T-helper 9 cell (primary cell): ENCODE measurements around the gene ATG16L1.
A peak's percentile ranks its signal among the peaks of the same experiment; 100 is the strongest.

Experiments
- DNase-seq: peaks from one replicate; pipeline ENCODE4 v3.0.0-alpha.2; 2020

The ATG16L1 gene

DNA sequence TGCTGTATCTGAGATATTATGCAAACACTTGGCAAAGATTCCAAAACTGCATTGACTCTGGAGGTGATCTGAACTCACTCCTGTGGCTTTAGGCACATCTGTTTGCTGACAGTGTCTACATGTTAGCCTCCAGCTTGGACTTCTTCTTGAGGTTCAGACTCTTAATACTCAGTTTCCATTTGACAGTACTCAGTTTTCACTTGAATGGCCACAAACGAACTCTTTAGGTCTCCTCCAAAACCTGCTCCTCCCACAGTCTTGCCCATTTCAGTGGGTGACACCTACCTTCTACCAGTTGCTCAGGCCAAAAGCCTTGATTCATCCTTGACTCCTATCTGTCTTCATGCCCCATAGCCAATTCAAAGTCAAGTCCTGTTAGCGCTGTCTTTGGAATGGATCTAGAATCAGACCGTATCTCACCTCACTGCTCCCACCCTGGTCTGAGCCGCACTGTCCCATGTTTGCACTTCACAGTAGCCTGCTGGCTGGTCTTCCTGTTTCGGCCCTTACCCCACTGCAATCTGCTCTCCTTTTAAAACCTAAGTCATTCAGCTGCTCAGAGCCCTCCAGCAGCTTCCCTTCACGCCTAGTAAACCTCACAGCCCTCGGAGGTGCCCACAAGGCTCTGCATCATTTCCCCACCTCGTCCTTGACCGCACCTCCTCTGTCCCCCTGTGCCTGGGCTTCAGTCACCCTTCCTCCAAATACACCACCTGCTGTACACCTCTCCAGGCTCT is 10.5 kb downstream of the ATG16L1 start:
- DNase-seq = no peak

DNA sequence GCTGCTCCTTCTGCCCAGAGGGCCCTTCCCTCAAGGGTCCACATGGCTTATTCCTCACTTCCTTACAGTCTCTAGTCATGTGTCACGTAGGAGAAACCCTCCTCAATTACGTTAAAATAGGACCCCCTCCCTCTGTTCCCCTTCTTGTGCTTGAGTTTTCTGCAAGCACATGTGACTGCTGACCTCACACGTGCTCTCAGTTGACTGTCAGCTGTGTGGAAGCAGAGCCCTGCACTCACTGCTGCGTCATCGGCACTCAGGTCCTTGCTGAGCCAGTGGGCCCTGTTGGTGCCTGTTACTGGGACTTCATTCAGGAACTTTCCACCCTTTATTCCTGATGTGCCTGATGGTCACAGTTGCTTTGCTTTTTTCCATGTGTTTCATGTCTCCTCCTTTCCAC is 11.1 kb downstream of the ATG16L1 start:
- DNase-seq = no peak

DNA sequence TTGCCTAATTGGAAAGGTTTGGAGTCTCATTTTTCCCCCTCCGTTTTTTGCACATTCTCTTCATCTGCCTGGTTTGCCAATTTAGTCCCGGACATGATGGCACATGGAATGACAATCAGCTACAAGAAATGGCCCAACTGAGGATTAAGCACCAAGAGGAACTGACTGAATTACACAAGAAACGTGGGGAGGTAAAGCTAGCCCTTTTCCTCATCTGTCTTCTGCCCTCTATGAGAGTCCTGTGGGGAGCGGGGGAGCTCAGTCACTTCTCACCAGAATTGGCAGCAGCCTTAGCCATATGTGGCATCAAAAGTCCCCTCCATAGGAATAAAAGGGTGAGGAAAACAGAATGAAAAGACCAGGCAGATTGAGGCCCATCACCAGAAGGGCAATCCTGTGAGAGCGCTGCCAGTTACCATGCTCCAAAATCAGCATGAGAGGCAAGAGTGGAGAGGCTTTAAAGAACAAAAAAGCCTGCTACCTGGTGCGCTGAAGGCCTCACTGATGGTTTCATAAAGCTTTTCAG is 11.6 kb downstream of the ATG16L1 start:
- no peak for DNase-seq

DNA sequence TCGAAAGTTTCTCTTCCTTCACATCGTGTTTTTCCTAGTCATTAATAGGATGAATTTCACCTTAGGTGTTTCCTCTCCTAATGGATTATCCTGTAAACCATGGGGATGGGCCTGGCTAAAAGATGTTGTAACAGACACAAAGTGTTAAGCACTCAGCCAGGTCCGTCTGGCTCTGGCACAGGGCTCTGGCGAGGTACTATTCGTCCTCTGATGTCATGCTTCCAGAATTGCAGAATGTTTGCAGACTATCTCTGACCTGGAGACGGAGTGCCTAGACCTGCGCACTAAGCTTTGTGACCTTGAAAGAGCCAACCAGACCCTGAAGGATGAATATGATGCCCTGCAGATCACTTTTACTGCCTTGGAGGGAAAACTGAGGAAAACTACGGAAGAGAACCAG is 13.2 kb downstream of the ATG16L1 start:
- DNase-seq = no peak

DNA sequence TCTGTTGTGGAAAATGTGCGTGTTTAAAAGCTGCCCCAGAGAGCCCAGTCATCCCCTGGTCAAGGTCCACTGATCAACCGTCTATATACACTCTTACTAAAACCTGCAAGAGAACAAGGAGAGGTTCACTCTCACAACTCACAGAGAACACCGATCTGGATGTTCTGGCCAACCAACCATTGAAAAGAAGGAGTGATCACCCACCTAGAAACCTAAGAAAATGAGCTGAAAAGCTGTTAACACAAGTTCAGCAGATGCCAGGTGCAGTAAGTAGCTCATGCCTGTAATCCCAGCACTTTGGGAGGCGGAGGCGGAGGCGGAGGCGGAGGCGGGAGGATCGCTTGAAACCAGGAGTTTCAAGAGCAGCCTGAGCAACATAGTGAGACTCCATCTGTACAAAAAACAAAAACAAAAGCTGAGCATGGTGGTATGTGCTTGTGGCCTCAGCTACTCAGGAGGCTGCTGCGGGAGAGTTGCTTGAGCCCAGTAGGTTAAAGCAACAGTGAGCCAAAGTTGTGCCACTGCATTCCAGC is 14.5 kb downstream of the ATG16L1 start:
- no peak for DNase-seq

DNA sequence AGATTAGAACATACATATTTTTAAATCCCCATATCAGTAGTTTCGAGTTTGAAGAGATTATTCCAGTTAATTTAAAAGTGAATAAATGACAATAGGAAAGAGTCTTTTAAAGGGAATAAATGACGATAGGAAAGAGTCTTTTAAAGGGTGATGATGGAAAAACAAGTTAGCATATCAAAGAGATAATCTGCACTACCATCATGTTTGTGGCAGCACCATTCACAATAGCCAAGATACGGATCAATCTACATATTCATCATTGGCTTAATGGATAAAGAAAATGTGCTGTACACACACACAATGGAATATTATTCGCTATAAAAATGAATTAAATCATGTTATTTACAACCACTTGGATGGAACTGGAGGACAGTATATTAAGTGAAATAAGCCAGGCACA is 15.0 kb downstream of the ATG16L1 start:
- DNase-seq = no peak

DNA sequence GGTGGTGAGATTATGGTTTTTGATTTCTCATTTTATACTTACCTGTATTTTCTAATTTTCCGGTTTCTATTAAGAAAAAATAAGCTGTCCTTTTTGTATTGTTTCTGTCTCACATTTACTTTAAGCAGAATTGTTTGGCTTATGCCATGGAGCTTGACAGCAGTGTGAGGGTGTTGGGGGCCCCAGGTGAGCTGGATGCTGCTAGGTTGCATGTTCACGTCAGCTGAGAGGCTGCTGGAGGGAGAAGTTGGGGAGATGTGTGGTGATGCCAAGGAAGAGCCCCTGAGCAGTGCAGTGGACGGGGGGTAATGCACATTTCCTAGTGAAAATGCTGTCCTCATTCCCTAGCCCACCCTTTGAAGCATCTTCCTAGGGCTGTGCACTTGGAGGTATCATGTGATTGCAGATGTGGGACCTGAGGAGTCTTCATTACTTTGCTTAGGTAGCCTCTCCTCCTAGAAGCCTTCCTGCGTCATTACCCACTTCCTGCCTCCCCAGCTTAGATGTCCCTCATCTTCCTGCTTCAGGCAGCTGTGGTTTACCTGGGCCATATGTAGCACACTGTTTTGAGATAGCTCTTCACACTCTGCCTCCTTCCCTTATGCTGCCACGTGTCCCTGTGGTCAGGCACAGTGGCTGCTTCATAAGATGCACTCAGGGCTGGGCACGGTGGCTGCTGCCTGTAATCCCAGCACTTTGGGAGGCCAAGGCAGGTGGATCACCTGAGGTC is 16.2 kb downstream of the ATG16L1 start:
- peak; percentile 74 for DNase-seq

DNA sequence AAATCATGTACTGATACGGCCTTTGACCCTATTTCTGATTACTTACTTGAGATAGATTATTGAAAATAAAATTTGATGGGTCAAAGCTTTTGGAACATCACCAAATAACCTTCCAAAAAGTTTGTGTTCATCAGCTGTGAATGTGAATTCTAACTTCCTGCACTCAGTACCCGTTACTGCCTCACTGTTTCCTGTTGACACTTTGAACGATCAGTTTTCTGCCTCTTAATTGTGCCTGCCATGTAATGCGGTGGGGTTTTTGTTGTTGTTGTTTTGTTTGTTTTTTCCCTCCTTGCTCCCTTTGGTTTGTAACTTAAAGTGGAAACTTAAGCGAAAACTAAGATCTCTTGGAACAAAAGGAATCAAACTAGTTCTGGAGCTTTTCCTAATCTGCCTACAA is 18.9 kb downstream of the ATG16L1 start:
- DNase-seq = no peak

DNA sequence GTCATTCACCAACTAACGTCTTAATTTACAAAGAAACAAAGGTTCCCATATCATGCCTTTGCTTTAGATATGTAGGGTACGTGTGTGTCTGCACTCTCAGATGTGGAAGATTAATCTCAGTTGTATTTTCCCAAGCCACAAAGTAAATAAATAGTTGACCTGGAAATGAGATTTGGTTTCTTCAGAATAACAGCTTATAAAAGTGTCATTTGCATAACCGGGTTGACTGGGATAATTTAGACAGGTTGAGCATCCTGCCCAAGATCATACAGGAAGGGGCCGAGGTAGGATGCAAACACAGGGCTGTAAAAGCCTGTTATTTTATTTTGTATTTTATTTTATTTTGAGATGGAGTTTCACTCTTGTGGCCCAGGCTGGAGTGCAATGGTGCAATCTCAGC is 19.5 kb downstream of the ATG16L1 start:
- no peak for DNase-seq

DNA sequence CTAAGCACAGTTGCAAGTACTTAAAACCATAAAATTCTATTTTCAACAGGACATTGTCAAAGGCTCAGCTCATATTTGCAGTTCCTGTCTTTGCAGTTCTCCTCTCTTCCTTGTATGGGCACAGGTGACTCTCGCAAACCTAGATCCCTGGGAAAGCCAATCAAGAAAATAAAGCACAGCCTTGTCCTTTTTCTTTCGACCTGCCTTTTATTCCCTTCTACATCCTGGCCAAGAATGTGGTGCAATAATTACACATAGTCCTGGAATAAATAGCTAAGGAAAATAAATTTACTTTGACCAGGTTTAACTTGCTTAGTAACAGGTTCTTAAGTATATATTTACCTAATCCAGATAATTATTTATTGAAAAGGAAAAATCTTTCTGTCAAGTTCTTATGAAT is 20.2 kb downstream of the ATG16L1 start:
- DNase-seq = no peak

DNA sequence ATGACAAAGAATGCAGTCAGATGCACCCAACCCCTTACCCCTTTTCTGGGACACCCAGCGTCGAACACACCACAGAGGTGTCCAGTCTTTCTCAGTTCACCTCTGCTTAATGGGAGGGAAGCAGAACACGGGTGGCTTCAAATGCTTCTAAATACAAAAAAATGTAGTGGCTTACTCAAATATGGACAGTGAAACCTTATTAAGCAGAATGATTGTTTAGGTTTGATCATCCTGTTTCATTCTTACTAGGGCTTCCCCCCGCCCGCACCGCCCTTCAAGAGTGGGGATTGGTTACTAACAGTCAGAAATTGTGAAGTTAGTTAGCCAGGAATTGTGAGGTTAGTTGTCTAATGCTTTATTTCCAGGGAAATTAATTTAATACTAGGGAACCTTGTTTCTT is 21.6 kb downstream of the ATG16L1 start:
- DNase-seq = no peak

DNA sequence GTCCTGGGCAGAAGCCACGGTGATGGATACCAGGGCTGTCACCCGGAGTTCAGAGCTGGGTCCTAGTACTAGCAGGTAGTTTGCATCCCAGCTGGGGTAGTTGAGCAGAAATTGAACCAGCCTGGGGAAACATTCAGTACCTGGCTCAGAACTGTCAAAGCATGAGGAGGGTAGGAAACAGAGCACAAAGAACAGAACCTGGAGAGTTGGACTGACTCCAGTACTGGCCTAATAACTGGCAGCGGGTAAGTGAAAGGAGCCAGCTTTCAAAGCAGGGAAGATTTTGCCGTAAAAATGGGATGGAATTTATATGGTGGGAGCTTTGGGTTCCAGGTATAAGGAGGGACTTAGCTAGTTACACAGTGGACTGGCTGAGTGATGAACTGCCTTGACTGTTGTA is 23.8 kb downstream of the ATG16L1 start:
- no peak for DNase-seq

DNA sequence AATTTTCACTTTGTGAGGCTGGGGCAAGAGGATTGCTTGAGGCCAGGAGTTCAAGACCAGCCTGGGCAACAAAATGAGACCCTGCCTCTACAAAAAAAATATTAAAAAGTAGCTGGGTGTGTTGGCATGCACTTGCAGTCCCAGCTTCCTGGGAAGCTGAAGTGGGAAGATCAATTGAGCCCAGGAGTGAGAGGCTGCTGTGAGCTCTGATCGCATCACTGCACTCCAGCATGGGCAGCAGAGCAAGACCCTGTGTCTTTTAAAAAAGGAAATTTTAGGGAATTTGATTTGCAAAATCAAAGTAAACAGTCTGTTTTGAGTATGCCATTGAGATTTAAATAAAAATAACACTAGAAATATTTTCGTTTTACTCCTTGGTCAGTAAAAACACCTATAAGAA is 27.4 kb downstream of the ATG16L1 start:
- no peak for DNase-seq

DNA sequence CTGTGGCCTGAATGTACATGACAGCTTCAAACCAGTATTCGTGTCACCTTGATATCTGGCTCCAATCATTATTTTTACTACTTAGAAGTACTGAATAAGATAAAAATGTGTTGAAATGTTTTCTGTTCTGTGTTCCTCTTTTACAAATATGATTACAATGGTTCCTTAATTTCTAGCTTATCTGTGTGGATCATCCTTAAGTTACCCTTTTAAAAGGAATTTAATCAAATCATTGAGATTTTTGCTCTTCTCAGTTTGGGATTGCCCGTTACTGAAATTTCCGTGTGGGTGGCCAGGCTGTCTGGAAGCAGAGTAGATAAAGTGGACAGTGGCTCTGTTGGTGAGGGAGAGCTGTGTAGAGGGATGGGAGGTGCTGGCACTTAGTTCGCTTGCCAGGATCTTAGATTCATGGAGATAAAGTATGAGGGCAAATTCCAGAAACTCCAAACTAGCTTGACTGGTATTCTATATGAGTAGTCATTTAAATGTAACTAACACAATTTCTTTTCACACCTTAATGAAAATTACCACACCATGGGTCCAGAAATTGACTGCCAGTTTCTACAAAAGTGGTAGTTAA is 28.7 kb downstream of the ATG16L1 start:
- DNase-seq = no peak

DNA sequence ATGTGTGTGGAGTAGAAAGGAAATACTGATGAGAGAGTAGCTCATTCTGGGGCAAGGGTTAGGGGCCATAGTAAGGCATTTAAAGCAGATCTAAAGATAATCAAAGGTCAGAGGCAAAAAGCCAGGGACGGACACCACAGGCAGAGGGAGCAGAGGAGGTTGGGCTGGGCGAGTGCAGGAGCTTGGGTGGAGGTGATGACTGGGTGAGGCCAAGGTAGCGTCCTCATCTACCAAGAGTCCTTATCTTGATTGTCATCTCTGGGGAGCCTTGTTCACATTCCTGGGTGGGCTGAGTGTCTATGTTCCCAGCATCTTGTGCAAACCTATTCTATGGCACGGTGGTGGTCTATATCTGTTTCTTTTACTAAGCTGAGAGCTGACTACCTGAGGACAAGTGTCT is 30.1 kb downstream of the ATG16L1 start:
- no peak for DNase-seq

DNA sequence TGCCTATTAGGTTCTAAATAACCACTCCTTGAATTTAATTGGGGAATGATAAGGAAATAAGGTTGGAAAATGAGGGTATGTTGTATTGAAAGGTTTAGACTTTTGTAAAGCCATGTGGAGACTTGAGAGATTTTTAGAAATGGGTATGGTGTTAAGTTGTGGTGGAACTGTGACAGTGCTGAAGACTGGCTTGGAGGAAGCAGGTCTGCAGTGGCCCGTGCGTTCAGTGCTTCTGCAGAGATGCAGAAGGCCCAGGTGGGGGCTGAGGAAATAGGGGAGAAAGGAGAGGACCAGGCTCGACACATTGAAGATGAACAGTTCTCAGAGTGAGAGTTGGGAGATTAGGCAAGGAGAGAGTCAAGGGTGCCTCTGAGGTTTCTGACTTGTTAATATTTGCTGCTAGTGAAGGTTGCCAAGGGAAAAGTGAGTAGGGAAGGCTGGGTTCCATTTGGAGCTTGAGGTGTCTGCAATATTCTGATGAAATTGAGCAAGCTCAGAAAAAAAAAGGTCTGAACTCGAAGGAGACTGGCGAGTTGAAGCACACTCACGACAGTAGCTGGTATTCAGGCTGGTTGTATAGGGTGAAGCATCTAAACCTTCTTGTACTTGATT is 30.6 kb downstream of the ATG16L1 start:
- DNase-seq = no peak

DNA sequence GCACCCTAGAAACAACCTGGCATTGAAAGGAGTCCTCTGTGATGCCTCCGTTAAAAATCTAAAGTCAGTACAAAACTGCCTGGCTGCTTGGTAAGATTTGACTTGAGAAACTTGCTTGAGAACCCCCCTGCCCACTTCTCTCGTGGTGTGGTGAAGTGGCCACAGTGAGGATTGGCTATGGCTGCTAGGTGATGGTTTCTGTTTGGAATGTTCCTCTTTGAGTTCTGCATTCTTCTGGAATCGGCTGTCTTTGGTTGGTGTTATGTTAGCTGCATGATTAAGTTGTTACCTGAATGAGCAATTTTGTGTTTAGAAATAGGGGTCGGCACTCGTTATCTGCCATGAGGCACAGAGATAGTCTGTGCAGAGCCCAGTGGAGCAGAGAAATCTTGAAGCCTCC is 34.4 kb downstream of the ATG16L1 start:
- no peak for DNase-seq

DNA sequence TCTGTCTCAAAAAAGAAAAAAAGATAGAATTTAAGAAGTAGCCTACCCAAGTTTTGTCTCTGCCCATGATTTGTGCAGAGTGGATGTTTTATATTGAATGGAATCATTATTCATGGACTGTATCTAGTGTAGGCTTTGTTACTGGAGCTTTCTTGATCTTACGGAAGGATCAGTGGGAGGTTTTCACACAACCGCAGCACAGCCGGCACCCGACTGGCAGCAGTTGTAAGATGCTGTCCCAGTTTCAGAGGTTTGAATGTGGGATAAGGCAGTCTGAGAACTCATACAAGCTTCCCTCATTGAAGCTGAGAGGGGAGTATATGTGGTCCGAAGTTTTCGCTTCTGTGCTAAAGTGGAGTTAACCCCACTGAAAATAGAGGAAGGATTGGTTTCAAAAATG is 36.4 kb downstream of the ATG16L1 start:
- DNase-seq = no peak

DNA sequence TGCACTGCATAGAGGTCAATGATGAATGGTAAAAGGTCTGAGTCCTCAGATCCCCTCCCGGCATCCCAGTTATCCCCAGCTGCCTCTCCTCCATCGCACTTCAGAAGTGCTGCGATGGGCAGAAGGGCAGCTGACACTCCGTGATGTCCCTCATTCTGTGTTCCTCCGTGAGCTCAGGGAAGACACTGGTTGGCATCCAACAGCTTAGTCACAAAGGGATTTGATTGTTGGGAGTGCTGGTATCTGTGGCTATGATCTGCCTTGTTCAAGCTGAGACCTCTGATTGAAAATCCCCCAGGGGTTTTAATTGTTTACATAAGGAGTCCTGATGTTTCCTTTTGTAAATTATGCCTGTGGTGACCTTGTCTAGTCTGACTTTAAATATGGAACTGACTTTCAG is 37.2 kb downstream of the ATG16L1 start:
- DNase-seq = no peak

DNA sequence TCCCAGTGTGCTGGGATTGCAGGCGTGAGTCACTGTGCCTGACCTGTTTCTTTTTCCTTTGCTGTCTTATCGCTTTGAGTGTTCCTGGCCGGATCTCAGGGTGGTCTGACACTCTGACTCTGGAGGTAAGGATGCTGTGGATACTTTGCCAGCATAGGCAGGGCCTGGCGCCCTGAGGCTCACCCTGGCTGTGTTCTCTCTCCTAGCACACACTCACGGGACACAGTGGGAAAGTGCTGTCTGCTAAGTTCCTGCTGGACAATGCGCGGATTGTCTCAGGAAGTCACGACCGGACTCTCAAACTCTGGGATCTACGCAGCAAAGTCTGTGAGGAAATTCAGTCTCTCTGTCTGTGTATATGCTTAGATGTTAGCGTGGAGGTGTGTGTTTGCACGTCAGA is 38.2 kb downstream of the ATG16L1 start:
- no peak for DNase-seq

DNA sequence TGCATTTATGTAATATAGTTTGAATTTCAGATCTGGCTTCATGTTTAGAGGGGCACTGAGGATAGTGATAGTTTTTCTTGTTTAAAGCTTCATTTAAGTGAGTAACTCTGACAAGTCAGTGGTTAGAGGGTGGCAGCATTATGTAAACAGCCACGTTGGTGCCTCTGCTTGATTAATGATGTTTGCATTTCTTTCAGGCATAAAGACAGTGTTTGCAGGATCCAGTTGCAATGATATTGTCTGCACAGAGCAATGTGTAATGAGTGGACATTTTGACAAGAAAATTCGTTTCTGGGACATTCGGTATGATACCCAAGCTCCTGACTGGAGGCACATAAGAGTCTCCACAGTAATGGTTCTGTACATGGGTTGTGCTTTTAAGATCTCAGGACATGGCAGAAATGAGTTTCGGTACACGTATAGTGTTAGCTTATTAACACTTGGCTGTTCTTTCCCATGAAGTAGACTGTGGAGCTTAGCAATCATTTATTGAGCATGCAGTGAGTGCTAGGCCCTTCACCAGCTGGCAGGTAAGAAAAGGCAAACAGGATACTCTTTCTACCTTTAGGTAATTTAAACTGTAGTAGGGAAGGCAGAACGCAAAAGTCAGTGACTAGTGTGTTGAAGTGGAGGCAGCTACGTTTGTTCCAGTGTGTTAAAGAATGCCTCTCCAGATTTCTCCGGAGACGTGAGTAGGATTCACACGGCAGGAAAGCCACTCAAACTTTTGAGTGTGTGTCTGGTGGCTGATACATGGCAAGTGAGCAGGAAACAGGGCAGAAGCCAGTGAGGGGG is 38.8 kb downstream of the ATG16L1 start:
- DNase-seq = no peak

DNA sequence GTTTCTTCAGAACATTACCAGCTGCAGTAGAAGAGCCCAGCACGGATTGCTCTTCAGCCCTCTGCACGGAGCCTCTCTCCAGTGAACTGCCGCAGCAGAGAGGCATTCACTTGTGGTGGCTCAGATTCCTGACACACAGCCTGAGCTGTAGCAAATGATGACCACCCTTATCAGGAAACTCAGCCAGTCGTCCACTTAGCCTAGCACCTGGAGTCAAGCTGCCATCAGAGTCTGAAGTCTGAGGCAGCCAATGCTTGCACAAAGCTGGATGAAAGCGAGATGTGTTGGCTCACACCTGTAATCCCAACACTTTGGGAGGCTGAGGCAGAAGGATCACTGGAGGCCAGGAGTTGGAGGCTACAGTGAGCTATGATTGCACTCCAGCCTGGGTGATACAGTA is 44.4 kb downstream of the ATG16L1 start:
- no peak for DNase-seq

DNA sequence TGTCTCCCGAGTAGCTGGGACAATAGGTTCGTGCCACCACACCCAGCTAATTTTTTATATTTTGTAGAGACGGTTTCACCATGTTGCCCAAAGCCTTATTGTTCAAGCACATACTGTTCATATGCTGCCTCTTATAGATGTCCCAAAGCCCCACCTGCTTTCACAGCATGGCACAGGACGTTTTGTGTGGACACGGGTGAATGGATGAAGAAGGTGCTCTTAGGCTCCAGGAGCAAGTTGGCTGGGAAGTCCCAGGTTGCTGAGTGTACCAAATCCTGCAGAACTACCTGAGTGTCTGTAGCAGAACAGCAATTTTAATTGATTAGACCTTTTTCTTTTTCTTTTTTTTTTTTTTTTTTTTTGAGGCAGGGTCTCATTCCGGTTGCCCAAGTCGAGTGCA is 45.6 kb downstream of the ATG16L1 start:
- DNase-seq = no peak
